Lung microvascular endothelial cell (primary cell): ENCODE data around the gene SLC9A7. TPM values are rescaled to one million over a fixed set of nuclear protein-coding genes. Genes with fewer than 3 reads are reported as not detected.

Source experiments
- DNase-seq, 2 donors: peaks; one replicate each; pipeline versions ENCODE4 v3.0.0 to v3.0.0-alpha.2; 2010; ENCODE audit warnings: low read depth in 2 of 2
- total RNA-seq: library from RNA; depleted of rRNA; stranded (reverse); fragments of >200 nt; gene quantifications from 2 replicates; pipeline ENCODE4 v1.2.1, GENCODE V29; 2014

The SLC9A7 gene
- total RNA-seq, 1 donor from 2014 or later = 9.3 TPM

DNA sequence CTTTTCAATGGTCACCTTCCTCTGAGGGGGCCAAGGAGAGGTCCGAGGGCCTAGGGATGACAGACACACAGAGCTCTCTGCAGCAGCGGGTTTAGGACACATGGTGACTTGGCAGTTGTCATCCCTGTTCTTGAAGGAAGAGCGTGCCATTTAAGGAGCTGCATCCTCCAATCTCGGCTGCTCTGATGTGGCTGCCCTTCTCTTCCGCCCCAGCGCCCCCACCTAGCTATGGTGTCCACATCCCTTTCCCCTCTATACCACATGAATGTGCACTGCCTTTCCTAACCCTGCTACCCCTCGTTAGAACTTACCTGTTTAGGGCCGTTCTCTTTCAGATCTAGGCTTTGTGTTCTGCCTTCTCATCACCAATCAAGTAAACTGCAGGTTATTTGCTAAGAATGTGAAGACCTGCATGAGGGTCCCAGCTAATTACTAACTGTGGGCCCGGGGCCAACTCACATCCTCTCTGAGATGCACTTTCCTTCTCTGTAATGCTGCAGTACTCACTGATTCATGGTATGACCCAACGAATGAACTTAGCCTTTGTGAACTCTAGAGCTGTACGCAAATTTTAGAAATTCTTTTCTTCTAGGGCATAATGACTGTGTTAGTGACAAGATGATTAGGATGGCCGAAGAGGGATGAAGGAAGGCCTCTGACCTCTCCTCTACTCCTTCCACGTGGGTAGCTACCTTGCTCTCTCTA lies 147.1 kb downstream of the SLC9A7 start:
- no peak for DNase-seq

DNA sequence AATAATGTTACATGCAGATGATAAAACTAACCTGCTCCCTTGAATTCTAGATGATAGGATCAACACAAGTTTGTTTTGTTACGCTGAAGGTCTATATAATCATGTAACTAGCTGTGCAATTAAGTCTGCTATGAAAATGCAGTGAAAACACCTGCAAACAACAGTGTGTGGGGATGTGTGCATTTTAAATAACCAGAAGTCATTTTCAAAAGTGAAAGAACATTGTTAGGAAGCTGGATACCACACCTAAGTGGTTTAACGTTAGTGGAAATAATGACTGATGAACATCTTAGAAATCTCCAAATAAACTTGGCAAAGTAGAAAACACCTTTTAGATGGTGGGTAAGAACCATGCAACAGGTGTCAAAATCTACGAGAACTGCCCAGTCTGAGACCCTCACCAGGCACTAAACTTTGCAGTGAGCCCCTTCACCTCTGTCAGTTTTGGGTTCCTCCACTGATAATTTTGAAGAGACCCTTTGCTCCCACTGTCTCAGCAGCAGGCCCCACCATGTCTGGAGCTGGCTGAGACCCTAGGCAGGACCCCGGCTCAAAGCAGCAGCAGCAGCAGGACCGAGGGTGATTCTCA lies 148.8 kb downstream of the SLC9A7 start:
- no peak for DNase-seq

DNA sequence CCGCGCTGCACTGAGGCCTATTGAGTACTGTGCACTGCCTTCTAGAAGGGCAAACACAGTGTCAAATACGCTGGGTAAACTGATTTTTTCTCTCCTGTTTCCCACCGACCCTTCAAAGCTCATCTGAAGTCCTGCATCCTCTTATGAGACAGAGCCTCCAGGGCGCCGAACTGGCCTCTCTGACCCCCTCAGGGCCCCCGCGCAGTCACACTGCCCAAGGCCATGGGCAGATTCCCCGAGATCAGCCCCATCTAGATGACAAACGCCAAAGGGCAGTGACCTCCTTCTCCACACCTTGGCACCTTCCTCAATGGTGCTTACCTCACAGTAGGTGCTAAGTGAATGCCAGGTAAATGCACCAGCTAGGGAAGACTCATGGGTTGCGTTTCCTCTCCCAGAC lies 151.0 kb downstream of the SLC9A7 start:
- no peak for DNase-seq

DNA sequence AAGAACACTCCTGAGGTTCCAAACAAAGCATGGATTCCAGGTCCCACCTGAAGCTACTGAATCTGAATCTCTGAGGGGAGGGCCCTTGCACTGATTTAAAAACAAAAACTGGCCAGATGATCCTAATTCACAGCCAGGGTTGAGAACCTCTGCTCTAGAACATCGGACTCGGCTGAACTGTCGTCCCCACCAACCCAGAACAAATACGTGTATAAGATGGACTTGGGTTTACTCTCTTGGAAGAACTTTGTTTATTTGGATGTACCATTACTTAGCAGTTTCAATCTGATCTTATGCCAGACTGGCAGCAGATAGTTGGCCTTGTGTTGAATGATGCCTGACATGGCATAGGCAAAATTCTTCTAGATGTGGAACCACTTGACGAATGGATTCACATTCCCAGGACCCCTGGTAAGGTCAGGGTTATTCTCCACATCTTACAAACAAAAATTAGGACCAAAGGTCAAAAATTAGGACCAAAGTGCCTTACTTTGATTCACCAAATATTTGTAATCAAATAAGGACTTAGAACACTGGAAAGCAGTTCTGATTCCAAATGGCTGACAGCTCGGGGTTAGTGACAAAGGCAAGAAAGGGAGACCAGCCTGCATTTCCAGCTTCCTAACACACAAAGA lies 156.3 kb downstream of the SLC9A7 start:
- no peak for DNase-seq

DNA sequence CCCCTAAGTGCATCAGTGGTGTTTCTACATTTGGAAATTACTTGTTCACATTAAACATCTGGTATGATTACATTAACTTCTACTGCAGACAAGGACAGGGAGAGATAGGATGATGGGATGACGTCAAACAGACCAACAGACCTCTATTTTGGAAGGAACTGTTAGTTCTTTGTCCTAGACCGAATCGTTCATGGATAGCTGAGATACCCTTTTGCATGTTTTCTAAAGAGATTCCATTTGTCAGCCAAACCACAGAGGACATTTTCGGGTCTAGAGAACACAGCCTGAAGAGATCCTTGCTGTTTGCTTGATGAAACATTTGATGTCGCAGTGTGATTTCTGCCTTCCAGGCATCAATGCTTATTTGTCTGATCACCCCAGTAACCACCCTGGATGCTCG lies 157.6 kb downstream of the SLC9A7 start:
- DNase-seq = no peak

DNA sequence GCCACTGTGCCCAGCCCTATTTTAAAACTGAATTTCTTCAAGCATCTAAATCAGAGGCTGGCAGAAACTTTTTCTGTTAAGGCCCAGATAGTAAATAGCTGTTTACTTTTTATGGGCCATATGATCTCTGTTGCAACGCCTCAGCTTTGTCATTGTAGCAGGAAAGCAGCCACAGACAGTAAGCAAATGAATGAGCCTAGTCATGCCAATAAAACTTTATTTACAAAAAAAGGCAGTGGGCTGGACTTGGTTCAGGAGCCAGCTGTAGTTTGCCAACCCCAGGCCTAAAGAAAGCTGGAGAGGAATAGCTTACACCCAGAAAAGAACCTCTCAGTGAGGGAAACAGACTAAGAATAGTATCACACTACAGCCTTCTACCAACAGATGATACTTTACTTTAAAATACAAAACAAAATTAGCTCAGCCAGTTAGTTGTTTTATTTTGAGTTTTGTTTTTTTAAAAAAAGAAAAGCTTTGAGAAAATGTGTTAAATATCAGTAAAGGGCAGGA lies 159.8 kb downstream of the SLC9A7 start:
- no peak for DNase-seq

DNA sequence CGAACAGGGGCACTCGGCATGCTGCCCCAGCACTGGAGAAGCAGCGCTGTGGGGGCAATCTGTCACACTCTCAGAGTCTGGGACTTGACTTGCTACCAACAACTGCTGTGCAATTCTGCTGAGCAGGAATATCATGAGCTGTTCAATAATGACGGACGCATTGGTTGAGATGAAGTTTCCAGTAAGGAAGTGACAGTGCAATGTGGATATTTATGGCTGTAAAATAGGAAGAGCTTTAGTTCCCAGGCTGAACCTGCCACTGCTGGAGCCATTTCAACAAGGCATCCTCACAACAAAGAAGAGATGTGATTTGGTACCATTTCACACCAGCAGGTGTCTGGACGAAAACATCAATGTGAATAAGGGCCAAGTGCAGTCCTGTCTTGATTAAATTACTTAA lies 161.1 kb downstream of the SLC9A7 start:
- DNase-seq = peak; percentile 37 to 80

DNA sequence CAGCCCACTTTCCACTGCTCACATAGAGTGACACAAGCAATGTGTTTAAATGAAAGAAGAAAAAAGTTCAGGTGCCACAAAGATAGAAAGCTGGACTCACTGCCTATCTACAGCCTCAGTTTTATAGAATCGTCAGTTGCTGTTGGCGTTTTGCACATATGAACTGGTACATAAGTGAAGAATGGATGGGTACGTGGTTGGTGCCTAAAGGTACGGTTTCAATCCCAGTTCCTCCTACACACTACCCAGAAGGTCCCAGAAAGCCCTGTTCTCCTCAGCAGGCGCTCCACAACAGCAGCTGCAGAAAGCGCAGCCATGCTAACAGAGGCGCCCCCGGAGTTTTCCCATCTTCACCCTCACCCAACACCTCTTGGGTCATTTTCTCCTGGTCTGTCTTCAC lies 161.7 kb downstream of the SLC9A7 start:
- no peak for DNase-seq

DNA sequence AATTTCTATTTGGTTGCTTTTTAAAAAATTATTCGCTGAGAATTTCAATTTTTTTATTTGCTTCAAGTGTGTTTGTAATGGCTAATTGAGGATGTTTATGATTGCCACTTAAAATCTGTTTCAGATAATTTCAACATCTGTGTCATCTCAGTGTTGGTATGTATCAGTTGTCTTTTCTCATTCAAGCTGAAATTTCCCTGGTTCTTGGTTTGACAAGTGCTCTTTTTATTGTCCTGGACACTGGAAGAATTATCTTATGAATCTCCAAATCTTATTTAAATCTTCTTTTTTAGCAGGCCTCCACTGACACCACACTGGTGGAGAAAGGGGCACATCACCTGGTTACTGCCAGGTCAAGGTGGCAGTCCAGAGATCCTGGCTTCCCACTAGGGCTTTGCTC lies 163.8 kb downstream of the SLC9A7 start:
- no peak for DNase-seq

DNA sequence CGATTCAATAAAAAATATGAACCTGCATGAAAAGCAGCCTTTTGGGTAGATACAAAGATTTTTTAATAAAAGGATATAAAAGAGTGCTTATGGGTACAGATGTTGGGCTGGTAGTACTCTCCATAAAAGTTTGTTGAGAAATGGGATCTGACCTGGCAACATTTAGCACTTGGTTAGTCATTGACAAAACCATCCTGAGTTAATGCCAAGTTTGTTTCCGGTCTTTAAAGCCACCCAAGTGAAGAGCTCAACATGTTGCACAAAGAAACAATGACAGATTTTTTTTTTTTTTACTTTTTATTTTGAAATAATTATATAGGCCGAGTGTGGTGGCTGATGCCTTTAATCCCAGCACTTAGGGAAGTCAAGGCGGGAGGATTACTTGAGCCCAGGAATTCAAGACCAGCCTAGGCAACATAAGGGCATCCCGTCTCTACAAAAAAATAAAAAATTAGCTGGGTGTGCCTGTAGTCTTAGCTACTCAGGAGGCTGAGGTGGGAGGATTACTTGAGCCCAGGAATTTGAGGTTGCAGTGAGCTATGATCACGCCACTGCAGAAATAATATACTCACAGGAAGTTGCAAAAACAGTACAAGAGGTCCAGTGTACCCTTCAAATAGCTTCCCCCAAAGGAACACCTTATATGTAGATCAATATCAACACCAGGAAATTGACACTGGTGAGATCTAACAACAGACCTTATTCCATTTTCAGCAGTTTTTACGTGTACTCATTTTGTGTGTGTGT lies 168.8 kb downstream of the SLC9A7 start:
- peak; percentile 58 to 60 for DNase-seq

DNA sequence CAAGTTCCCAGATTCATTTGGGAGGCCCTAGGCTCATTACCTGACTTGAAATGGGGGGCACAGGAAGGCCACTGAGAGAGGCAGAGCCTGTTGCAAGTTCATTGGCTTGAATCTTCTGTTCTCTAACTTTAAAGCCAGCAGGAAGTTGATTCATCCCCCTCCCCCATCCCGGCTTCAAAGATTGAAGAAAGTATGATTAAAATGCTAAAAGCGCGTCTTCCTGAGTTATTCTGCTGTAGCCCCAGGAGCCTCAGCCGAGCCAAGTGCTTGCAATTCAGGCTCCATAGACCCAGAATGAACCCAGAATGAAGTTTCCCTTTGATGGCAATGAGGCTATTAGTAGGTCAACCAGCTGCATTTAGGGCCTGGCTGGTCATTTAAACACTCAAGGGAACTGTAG lies 170.7 kb downstream of the SLC9A7 start:
- DNase-seq = peak; percentile 17 to 76

DNA sequence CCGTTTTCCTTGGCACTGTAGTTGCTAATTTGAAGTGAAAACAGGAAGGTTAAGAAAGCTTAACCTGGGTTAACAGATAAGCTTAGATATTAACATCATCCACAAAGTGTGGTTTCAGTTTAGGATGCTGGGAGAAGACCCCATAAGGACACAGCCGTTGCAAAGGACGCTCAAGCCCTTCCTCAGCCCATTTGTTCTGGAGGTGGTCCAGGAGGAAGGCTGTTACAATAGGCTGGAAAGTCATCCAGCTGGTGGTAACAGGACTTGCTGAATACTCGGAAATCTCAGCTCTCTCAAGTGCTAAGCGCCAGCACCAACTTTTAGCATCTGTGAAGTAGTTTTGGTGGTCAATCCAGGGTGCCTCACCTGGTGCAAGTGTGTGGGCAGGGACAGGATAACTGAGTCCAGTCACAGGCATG lies 171.2 kb downstream of the SLC9A7 start:
- DNase-seq = peak; percentile 57 to 61

DNA sequence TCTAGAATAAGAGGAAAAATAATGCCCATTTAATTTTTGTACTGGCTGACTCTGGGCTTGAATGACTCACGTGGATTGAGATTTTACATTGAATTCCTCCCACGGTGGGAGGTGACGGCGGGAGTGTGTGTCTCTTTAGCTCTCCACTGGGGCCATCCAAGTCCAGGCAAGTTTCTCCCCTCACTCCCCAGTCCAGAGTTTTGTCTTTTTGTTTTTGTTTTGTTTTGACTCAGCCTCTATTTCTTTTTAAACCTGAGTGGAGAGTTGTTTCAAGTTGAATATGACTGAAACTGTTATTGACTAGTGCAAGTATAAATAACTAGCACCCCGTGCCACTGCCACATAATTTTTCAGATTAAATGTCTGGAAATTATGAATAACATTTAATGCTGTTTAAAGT lies 171.8 kb downstream of the SLC9A7 start:
- DNase-seq = peak; percentile 48 to 58

DNA sequence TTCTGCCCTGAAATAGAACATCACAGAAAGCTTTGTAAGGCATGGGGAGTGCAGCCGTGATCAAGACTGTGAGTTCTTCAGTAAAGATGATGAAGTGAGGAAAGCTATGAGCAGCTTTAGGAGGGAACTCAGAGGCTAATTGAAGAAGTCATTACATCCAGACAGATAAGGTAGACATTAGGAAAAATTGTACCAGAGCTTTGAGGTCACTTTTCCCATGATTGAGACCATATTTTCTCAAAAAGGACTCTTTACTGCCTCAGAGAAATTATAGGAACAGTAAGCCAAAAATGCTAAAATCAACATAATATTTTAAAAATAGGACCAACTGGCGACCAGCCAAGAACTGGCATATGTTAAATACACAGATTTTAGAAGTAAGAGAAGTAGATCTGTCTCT lies 174.2 kb downstream of the SLC9A7 start:
- no peak for DNase-seq

DNA sequence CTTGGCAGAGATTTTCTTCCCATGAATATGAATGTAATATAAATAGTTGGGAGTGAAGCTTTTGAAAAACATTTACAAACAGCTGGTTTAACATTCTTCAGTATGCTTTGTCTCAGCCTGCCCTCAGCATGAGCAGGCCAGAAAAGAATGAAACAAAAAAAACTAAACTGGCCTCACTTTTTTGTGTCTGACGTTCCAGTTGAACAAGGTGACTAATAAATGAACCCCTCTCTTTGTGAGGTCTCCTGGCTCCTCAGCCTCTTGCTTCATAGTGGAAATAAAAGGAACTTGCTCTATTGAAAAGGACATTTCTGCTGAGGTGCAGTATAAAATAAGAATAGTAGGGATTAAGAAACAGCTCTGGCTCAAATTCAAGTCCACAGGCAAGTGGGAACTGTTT lies 176.0 kb downstream of the SLC9A7 start:
- DNase-seq = peak in 1 of 2 donors; percentile 64

DNA sequence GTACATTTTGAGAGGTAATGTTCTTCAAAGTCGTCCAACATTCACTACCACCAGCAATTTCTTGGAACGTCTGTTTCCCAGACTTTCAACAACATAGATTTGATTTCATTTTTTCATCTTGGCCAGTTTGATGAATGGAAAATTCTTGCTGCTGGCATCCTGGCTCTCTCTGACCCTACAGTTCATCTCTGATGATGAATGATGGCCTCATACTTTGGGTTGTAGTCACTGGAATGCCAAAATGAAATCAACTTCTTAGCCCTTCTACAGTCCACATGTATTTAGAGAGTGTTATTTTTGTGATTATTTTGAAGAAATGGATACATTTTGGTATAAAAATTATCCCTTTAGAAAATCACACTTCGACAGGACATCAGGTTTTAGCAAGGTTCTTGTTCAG lies 176.6 kb downstream of the SLC9A7 start:
- peak; percentile 45 to 57 for DNase-seq

DNA sequence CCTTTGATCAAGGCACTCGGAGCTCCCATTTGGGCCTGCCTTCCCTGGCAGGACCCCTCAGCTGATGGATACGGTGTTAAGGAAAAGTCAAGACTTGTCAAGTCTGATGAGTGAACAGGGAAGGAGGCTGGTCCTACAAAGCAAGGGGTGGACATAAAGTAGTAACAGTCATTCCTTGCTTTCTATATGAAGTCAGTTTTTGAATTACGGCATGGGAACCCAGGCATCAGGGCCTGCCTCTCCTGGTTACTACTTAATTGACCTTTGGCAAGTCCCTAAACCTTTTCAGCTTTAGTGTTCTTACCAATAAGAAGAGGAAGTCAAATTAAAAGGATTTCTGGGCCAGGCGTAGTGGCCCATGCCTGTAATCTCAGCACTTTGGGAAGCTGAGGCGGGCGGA lies 178.3 kb downstream of the SLC9A7 start:
- no peak for DNase-seq

DNA sequence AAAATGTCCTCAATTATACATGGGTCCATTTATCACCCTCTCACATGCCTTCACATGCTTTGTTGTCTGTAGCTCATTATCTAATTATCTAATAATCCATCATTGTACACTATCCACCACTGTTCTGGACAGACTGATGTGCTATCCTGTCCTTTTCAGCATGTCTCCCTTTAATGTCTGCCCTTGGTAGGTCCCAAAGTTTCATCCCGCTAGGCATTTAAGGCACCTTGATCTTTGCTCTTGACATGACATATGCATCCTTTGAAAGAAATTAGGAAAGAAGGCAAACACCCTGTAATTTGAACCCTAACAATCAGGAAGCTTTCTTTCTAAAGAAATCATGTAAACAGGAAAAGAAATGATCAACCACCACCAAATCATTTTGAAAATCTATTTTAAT lies 179.7 kb downstream of the SLC9A7 start:
- DNase-seq = no peak

DNA sequence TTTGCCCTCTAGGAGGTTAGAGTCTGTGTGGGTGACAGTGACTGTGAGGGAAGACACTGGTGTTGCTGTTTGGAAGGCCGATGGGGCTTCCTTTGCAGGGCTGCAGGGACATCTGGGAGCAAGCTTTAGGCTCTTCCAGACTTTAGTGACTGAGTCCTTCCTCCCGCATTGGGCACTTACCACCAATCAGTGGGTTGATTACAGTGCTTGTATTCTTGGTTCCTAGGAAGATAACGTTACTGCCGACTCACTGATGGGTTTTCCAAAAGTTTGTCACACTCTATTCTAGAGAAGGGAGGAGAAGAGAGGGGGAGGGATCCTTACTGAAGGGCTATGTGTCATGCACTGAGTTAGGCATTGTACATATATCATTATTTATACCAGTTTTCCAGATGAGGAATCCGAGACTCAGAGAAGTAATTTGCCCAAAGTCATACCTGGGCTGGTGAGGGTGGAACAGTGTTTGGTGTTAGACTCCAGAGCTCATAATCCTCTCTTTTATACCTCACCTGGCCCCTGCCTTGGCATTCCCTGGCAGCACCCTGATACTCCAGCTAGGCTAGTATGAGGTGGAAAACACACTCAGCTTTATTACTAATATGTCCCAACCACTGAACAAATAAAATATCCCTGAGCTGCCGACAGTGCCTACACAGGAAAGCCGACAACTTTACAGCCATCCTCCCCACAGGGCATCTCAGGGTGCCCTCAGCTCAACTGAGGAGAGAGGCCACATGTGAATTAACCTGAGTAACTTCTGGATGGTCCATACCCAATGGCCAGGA lies 181.5 kb downstream of the SLC9A7 start:
- peak in 1 of 2 donors; percentile 7 for DNase-seq

DNA sequence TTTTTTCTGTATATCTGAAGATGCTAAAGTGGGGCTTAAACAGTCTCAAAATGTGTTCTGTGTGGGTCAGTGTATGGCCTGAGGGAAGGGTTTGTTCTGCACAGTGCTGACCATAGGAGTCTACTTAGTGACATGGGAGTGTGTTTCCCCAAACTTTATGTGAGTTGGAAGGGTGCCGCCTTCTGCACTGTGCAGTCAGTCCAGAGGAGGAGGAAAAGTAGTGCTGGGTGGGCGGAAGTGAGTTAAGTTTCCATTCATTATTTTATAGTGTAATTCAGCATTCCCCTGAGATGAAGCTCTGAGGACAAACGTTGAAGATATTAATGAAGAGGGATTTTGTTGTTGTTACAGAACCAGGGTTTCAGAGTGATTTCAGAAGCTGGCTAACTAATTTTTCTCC lies 182.5 kb downstream of the SLC9A7 start:
- peak; percentile 20 to 23 for DNase-seq

DNA sequence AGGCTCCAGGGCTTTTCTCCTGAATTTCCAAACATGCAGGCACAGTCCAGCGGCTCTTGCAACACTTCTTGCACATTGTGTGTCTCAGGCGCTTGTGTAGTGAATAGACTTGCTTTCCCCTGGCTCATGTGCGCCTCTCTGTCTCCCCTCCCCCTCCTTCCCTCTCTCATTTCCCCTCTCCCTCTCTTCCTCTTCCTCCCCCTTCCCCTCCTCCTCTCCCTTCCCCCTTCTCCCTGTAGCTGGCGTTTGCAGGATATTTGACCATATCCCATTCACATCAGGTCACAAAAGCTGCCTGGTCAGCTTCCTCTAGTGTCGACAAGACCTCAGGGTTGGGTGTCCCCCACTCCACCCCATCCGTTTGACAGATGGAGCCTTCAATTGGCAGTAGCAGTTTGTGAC lies 182.9 kb downstream of the SLC9A7 start:
- peak; percentile 31 to 46 for DNase-seq
